ENCODE measurements around the gene CABCOCO1. TPM values are rescaled to one million over a fixed set of nuclear protein-coding genes. Genes with fewer than 3 reads are reported as not detected.

CABCOCO1 gene
- total RNA-seq, 1 donor: 0.43 TPM

DNA sequence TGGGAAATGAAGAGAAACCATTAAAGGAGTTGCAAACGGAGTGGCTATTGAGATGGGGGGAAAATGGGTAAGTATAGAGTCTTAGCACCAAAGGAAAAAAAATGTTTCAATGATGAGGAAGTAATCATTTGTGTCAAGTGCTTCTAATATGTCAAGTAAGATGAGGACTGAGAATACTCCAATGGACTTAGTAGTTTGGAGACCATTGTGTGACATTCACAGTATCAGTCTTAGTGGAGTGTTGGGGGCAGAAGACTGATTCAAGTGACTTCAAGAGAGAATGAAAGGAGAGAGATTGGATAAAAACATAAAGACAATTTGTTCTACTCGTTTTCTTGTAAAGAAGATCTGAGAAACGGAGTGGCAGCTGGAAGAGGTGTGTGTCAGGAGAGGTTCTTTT, 150.2 kb downstream of the CABCOCO1 start:
- no peak overlapping the region for H3K4me3 ChIP-seq (ENCODE audit: low read depth, low read length)
- no peak for DNase-seq (ENCODE audit: low read depth)
- TF ChIP-seq, protein P1, sequence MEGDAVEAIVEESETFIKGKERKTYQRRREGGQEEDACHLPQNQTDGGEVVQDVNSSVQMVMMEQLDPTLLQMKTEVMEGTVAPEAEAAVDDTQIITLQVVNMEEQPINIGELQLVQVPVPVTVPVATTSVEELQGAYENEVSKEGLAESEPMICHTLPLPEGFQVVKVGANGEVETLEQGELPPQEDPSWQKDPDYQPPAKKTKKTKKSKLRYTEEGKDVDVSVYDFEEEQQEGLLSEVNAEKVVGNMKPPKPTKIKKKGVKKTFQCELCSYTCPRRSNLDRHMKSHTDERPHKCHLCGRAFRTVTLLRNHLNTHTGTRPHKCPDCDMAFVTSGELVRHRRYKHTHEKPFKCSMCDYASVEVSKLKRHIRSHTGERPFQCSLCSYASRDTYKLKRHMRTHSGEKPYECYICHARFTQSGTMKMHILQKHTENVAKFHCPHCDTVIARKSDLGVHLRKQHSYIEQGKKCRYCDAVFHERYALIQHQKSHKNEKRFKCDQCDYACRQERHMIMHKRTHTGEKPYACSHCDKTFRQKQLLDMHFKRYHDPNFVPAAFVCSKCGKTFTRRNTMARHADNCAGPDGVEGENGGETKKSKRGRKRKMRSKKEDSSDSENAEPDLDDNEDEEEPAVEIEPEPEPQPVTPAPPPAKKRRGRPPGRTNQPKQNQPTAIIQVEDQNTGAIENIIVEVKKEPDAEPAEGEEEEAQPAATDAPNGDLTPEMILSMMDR (IDR thresholded peaks at IDR 0.05; ENCODE audit: insufficient read depth, low read depth, low read length): no peak

DNA sequence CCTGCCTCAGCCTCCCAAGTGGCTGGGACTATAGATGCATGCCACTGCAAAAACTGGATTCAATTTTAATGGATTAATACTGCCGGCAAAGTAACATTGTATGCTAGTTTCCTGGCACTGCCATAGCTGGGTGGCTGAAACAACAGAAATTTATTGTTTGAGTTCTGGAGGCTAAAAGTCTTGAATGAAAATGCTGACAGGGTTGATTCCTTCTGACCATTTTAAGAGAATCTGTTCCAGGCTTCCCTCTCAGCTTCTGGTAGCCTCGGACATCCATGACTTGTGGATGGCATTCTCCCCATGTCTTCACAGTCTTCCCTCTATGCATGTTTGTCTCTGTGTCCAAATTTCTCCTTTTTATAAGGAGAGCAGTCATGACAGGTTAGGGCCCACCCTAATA, 151.4 kb downstream of the CABCOCO1 start:
- no peak for DNase-seq (ENCODE audit: low read depth)
- TF ChIP-seq, protein P1 (IDR thresholded peaks at IDR 0.05; ENCODE audit: insufficient read depth, low read depth, low read length): no peak
- H3K4me3 ChIP-seq (ENCODE audit: low read depth, low read length): no peak overlapping the region

DNA sequence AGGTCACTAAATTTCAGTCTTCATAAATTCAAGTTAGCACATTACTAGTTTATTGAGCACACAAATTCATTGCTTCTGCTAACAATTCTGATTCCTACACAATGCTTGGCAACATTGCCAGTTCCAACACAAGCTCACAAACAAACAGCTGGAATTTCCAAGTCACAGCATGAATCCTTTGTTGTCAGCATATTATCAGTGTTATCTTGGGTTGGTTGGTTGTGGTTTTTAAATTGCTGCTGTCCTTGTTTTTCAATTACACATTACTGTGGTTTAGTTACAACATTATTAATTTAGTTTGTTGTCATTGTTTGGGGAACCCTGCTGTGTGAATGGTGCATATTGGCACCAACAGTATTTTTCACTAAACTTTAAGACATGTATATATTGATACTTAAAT, 152.8 kb downstream of the CABCOCO1 start:
- TF ChIP-seq, protein P1 (IDR thresholded peaks at IDR 0.05; ENCODE audit: insufficient read depth, low read depth, low read length): no peak
- DNase-seq (ENCODE audit: low read depth): no peak
- H3K4me3 ChIP-seq (ENCODE audit: low read depth, low read length): no peak overlapping the region

Other genes with a start within 250 kb of the CABCOCO1 start
- 5.6 and 6.4 TPM in 2 replicates for gene TMEM26, start 209.5 kb upstream of the CABCOCO1 start, total RNA-seq
- 126 and 162 TPM in 2 replicates for gene ARID5B, start 238.8 kb downstream of the CABCOCO1 start, total RNA-seq

Data from fibroblast of villous mesenchyme (primary cell).